Activated naive CD8-positive, alpha-beta T cell treated with anti-CD3 and anti-CD28 coated beads, Interleukin-2, amount 10 ng/mL, durations not matched to agents 7 days and 5 days (primary cell): ENCODE data around the gene ADORA2A. TPM values are rescaled to one million over a fixed set of nuclear protein-coding genes. Genes with fewer than 3 reads are reported as not detected.

Experiments used
- ATAC-seq: fragments of 150-1000 bp; cut with Tn5 transposase; one replicate; pipeline ENCODE4 v1.10.0; 2021; ENCODE audit warnings: low read depth, moderate library complexity
- POLR2A ChIA-PET: fragments of 350-600 bp; sonication (Branson Sonifier 250); formaldehyde crosslinking; loops from one replicate; lab custom pipeline; 2021; ENCODE audit warnings: antibody characterized with exemption; lab: Charles Lee
- DNase-seq: peaks from one replicate; pipeline ENCODE4 v3.0.0; 2021
- H3K27ac Mint-ChIP-seq: one replicate; pipeline ENCODE4 v1.8.0; 2022; ENCODE audit warnings: mild to moderate bottlenecking, mixed read lengths
- H3K27me3 Mint-ChIP-seq: one replicate; pipeline ENCODE4 v1.8.0; 2022; ENCODE audit warnings: mild to moderate bottlenecking, moderate library complexity, mixed read lengths
- H3K36me3 Mint-ChIP-seq: one replicate; pipeline ENCODE4 v1.8.0; 2021; ENCODE audit warnings: mild to moderate bottlenecking, mixed read lengths
- H3K4me1 Mint-ChIP-seq: one replicate; pipeline ENCODE4 v1.8.0; 2021; ENCODE audit warnings: mixed read lengths
- H3K4me3 Mint-ChIP-seq: one replicate; pipeline ENCODE4 v1.8.0; 2022; ENCODE audit warnings: mild to moderate bottlenecking, moderate library complexity, mixed read lengths
- H3K9me3 Mint-ChIP-seq: one replicate; pipeline ENCODE4 v1.8.0; 2021; ENCODE audit warnings: mixed read lengths
- total RNA-seq, 2 experiments: library from RNA; stranded (reverse); gene quantifications; one replicate each; pipeline ENCODE4 v1.2.3, GENCODE V29; 2021

ADORA2A gene
- total RNA-seq, 2 experiments from 2014 or later = 29.1 to 30.3 TPM

DNA sequence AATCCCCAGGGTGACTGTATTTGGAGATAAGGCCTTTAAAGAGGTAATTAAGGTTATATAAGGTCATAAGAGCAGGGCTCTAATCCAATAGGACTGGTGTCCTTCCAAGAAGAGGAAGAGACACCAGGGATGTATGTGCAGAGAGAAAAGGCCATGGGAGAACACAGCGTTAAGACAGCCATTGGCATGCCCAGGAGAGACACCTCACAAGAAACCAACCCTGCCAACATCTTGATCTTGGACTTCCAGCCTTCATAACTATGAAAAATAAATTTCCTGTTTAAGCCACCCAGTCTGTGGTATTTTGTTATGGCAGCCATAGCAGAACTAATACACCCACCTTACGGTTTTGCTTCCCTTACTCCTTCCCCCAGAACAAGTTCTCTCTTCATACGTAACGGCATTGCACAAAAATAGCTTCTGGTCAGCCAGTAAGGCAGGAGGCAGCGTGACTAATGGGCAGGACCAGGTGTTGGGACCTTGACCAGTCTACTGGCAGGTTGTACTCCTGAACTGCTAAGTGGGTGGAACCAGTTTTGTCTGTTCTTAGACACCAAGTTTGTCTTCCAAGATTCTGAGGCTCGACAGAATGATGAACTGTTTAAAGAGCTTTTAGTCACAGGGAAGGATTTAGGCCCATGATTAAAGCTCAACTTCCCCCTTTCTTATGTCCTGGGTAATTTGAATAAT lies 35.8 kb downstream of the ADORA2A start:
- Mint-ChIP-seq H3K36me3 (no peaks in the 10 kb centered on the region), H3K4me3 (no peak overlapping the region), H3K27ac (no peak overlapping the region), H3K9me3 (peaks cover 2% of the 10 kb centered on the region), H3K4me1 (peaks cover 15% of the 10 kb centered on the region), H3K27me3 (no peaks in the 10 kb centered on the region)
- ATAC-seq = no peak
- POLR2A ChIA-PET = no interaction called here
- no peak for DNase-seq

DNA sequence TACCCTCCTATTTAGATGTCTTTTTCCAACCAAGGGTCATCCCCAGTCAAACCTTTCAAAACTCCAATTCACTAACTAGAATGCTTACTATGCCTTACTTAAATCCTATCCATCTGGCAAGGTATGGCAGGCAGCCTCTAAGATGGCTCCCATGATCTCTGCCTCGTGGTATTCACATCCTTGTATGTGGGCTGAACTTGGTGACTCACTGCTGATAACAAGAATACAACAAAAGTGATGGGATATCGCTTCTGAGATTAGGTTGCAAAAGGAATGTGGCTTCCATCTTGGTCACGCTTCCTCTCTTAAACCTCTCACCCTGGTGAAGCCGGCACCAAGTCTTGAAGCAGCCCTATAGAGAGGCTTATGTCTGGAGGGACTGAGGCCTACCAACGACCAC lies 38.2 kb downstream of the ADORA2A start:
- H3K4me3 Mint-ChIP-seq = no peak overlapping the region
- ATAC-seq (no peak), DNase-seq (no peak)
- peaks cover 2% of the 10 kb centered on the region for H3K9me3 Mint-ChIP-seq
- H3K4me1 Mint-ChIP-seq = peaks cover 12% of the 10 kb centered on the region
- no peaks in the 10 kb centered on the region for H3K27me3 Mint-ChIP-seq
- no peaks in the 10 kb centered on the region for H3K36me3 Mint-ChIP-seq
- POLR2A ChIA-PET = no interaction called here
- H3K27ac Mint-ChIP-seq = no peak overlapping the region

DNA sequence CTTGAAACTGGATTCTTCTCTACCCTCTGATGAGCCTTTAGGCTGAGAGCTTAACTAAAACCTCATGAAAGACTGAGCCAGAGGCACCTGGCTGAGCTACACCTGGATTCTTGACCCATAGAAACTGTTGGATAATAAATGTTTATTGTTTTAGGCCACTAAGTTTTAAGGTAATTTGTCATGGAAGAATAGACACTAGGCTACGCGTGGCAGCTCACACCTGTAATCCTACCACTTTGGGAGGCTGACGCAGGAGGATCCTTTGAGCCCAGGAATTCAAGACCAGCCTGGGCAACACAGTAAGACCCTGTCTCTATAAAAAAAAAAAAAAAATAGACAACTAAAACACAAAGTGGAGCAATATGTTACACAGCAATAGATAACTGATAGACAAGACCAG lies 38.6 kb downstream of the ADORA2A start:
- no peaks in the 10 kb centered on the region for H3K27me3 Mint-ChIP-seq
- H3K36me3 Mint-ChIP-seq = no peaks in the 10 kb centered on the region
- peaks cover 2% of the 10 kb centered on the region for H3K9me3 Mint-ChIP-seq
- H3K4me3 Mint-ChIP-seq = no peak overlapping the region
- H3K27ac Mint-ChIP-seq = no peak overlapping the region
- DNase-seq (no peak), ATAC-seq (no peak)
- POLR2A ChIA-PET = no interaction called here
- H3K4me1 Mint-ChIP-seq = peaks cover 8% of the 10 kb centered on the region

DNA sequence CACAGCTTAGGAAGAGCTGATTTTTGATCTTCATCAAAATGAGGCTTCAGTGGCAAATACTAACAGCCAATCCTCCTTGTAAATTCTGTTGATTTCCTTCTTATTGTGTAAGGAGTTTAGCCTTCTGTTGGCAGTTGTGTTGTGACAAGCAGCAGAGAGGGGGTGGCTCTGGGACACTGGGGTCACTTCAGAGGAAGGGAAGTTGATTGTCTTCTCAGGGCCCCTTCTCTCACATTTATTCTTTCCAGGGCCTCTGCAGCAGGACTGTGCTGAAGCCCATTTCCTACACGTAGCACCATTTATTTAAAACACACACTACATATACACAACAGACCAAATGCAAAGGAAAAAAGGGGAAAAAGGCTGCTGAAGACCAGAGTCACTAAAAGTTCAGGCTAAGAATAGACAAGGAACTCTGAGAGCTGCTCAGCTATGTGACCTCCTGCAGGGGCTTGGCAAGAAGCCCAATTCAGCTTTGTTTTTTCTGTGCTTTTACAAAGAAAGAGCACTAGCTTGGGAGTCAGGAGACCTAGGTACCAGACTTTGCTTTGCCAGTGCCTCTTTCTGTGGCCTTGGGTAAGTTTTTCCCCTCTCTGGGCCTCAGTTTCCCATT lies 39.4 kb downstream of the ADORA2A start:
- peaks cover 8% of the 10 kb centered on the region for H3K4me1 Mint-ChIP-seq
- ATAC-seq (no peak), DNase-seq (no peak)
- H3K27ac Mint-ChIP-seq = no peak overlapping the region
- POLR2A ChIA-PET = no interaction called here
- H3K9me3 Mint-ChIP-seq = peaks cover 2% of the 10 kb centered on the region
- no peaks in the 10 kb centered on the region for H3K36me3 Mint-ChIP-seq
- H3K4me3 Mint-ChIP-seq = no peak overlapping the region
- H3K27me3 Mint-ChIP-seq = no peaks in the 10 kb centered on the region

DNA sequence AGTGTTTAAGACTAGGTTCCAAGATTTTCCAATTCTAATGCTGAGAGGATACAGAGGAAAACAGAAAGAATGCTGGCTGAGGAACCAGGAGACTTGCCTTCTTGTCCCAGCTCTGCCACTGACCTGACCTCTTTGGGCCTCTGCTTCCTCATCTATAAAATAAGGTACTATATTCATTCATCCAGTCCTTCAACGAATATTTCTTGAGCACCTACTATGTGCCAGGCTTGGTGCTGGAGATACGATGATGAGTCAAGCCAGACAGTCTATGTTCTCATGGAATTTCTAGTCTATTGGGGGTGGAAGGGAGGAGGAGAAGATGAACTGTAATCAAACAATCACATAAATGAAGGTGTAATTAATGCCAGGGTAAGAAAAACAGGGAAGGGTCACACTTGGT lies 39.9 kb downstream of the ADORA2A start:
- Mint-ChIP-seq H3K27me3 (no peaks in the 10 kb centered on the region), H3K36me3 (no peaks in the 10 kb centered on the region), H3K9me3 (peaks cover 2% of the 10 kb centered on the region), H3K27ac (no peak overlapping the region), H3K4me1 (peaks cover 8% of the 10 kb centered on the region), H3K4me3 (no peak overlapping the region)
- ATAC-seq (no peak), DNase-seq (no peak)
- POLR2A ChIA-PET = no interaction called here

DNA sequence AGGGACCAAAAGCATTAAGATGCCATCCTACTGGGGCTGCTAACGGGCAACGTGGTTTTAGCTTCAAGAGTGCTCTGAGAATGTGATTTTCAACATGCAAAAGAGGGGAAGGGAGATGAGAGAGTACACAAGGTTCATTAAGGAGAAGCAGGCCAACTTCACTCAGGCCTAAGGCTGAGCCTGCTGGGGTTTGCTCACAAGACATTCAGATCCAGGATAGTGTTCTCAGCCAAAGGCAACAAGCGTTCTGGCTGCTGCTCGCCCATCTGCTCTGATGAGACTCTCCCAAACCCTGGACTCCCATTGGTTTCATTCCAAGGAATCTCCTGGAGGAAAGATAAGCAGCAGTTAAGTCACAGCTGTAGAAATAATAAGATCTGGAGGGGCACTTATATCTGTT lies 44.2 kb downstream of the ADORA2A start:
- Mint-ChIP-seq H3K36me3 (no peaks in the 10 kb centered on the region), H3K27ac (no peak overlapping the region), H3K9me3 (no peaks in the 10 kb centered on the region), H3K27me3 (peaks cover 2% of the 10 kb centered on the region), H3K4me1 (no peaks in the 10 kb centered on the region), H3K4me3 (no peak overlapping the region)
- ATAC-seq (no peak), DNase-seq (no peak)
- POLR2A ChIA-PET = no interaction called here

DNA sequence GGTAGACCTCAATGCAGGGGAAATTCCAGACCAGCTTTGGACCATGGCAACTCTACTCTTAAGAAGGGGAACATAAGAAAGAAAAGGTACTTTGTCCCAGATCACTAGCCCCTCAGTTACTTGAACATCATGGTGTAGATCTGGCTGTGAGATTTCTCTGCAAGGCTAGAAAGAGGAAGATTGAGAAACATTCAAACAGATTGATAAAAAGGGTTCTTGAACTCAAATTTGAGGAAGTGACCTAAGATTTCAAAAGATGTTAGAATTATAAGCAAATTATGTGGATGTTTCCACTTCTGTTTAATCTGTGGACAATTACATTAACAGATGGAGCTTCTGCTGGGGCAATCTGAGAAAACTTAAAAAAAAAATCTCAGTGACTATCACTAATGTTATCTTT lies 45.9 kb downstream of the ADORA2A start:
- POLR2A ChIA-PET = interaction anchor here (0.6 to 0.8 kb wide), 2 partner anchors 36 to 44 kb away, joined by 3 to 6 read pairs; no protein-coding TSS in a partner anchor
- Mint-ChIP-seq H3K4me3 (no peak overlapping the region), H3K9me3 (no peaks in the 10 kb centered on the region), H3K27ac (no peak overlapping the region), H3K36me3 (no peaks in the 10 kb centered on the region), H3K4me1 (no peaks in the 10 kb centered on the region), H3K27me3 (peaks cover 2% of the 10 kb centered on the region)
- ATAC-seq (no peak), DNase-seq (no peak)

DNA sequence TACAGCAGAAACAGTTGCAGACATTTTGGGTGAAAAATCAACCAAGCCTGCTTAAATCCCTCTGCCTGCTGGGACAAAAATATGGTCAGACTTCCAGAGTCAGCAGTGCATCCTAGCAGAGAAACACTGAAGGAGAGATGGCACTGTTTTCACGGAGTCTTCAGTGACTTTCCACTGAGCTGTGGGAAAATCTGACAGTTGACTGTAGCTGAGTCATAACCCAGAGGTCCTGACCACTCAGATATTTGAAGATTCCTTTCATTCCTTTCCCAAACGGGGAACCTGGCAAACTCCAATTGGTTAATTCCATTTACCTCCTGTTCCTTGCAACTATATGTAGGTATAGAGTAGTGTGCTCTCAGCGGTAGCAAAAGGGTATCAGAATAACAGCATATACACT lies 46.8 kb downstream of the ADORA2A start:
- DNase-seq (no peak), ATAC-seq (no peak)
- H3K4me1 Mint-ChIP-seq = no peaks in the 10 kb centered on the region
- H3K4me3 Mint-ChIP-seq = no peak overlapping the region
- H3K36me3 Mint-ChIP-seq = no peaks in the 10 kb centered on the region
- peaks cover 2% of the 10 kb centered on the region for H3K27me3 Mint-ChIP-seq
- H3K9me3 Mint-ChIP-seq = no peaks in the 10 kb centered on the region
- POLR2A ChIA-PET = interaction anchor here (0.9 kb wide), 1 partner anchor 47 kb away, joined by 3 read pairs; the partner anchor contains the start of gene ADORA2A
- H3K27ac Mint-ChIP-seq = no peak overlapping the region

DNA sequence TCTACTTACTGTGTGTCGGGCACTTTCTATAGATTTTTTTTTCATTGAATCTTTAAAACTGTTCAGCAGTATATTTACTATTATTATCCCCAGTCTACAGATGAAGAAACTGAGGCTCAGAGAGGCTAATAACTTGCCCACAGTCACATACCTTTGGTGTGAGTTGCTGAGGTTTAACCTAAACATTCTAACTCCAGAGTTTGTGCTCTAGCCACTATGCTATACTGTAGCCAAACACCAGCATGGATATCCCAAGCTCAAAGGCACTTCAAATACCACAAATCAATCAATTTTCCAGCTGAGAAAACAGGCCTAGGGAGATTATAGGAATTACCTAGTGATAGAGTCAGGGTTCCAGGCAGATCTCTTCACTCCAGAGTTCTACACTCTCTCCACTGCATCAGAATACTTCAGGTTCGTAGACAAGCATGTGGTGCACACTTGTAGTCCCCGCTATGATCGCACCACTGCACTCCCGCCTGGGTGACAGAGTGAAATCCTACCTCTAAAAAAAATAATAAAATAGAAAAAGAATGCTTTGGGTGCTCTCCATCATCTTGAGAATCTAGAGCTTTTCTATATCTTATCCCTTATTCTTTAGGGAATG lies 47.4 kb downstream of the ADORA2A start:
- no peaks in the 10 kb centered on the region for H3K9me3 Mint-ChIP-seq
- H3K36me3 Mint-ChIP-seq = no peaks in the 10 kb centered on the region
- peaks cover 2% of the 10 kb centered on the region for H3K27me3 Mint-ChIP-seq
- H3K4me1 Mint-ChIP-seq = no peaks in the 10 kb centered on the region
- ATAC-seq (no peak), DNase-seq (no peak)
- POLR2A ChIA-PET = interaction anchor here (0.9 kb wide), 1 partner anchor 47 kb away, joined by 3 read pairs; the partner anchor contains the start of gene ADORA2A
- H3K27ac Mint-ChIP-seq = no peak overlapping the region
- H3K4me3 Mint-ChIP-seq = no peak overlapping the region

DNA sequence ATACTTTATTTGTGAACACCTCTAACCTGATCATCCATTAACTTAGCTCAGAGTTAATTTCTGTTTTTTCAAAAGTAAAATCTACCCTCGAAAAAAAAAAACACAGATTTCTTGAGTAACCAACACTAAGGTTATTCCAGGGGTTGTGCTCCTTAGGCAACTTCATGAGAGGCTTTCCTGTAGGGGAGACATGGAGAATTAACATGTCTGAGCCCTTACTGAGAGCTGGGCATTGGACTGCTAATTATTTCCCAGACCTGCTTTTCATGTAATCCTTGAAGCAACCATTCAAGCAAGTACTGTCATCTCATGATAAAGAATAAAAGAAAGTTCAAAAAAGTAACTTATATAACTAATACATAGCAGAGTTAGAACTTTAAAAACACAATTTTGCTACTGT lies 54.2 kb downstream of the ADORA2A start:
- POLR2A ChIA-PET = no interaction called here
- no peaks in the 10 kb centered on the region for H3K36me3 Mint-ChIP-seq
- no peak overlapping the region for H3K27ac Mint-ChIP-seq
- H3K9me3 Mint-ChIP-seq = no peaks in the 10 kb centered on the region
- no peak overlapping the region for H3K4me3 Mint-ChIP-seq
- ATAC-seq (no peak), DNase-seq (no peak)
- H3K4me1 Mint-ChIP-seq = peaks cover 7% of the 10 kb centered on the region
- peaks cover 3% of the 10 kb centered on the region for H3K27me3 Mint-ChIP-seq

DNA sequence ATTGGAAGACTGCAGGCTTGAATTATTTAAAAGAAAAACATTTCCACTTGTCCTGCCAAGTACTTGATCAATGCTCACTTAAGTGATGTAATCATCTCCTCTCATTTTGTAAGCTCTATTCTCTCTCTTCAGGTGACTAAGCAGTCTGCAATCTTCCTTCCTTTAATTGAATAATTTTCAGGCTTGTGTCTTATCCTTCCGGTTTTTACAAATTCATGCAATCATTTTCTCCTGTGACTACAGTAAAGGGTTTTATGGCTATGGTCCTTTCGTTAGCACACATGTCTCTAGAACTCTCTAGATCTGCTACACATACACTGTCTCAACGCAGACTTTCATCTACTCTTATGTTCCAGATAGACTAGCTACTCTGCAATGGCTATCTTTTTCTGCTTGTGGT lies 55.2 kb downstream of the ADORA2A start:
- no peak overlapping the region for H3K27ac Mint-ChIP-seq
- H3K36me3 Mint-ChIP-seq = no peaks in the 10 kb centered on the region
- no peaks in the 10 kb centered on the region for H3K9me3 Mint-ChIP-seq
- peaks cover 7% of the 10 kb centered on the region for H3K4me1 Mint-ChIP-seq
- no peak for ATAC-seq
- no peak overlapping the region for H3K4me3 Mint-ChIP-seq
- peaks cover 3% of the 10 kb centered on the region for H3K27me3 Mint-ChIP-seq
- DNase-seq = no peak
- POLR2A ChIA-PET = interaction anchor here (0.7 kb wide), 1 partner anchor 48 kb away, joined by 3 read pairs; no protein-coding TSS in a partner anchor

DNA sequence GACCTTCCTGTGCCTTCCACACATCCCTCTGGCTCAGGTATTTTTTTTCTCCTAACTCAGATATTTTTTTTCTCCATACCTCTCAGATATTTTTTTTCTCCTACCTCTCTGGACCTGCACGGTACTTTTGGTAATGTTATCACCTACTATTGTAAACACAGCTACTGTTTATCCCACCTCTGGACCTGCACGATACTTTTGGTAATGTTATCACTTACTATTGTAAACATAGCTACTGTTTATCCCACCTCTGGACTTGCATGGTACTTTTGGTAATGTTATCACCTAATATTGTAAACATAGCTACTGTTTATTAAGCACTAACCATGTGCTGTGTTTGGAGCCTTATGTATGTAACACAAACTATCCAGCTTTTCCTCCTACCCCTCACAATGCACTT lies 55.6 kb downstream of the ADORA2A start:
- no peaks in the 10 kb centered on the region for H3K9me3 Mint-ChIP-seq
- H3K27me3 Mint-ChIP-seq = peaks cover 3% of the 10 kb centered on the region
- POLR2A ChIA-PET = interaction anchor here (0.7 kb wide), 1 partner anchor 49 kb away, joined by 3 read pairs; no protein-coding TSS in a partner anchor
- no peak overlapping the region for H3K4me3 Mint-ChIP-seq
- DNase-seq = no peak
- no peak overlapping the region for H3K27ac Mint-ChIP-seq
- H3K36me3 Mint-ChIP-seq = no peaks in the 10 kb centered on the region
- H3K4me1 Mint-ChIP-seq = peaks cover 7% of the 10 kb centered on the region
- ATAC-seq = no peak

DNA sequence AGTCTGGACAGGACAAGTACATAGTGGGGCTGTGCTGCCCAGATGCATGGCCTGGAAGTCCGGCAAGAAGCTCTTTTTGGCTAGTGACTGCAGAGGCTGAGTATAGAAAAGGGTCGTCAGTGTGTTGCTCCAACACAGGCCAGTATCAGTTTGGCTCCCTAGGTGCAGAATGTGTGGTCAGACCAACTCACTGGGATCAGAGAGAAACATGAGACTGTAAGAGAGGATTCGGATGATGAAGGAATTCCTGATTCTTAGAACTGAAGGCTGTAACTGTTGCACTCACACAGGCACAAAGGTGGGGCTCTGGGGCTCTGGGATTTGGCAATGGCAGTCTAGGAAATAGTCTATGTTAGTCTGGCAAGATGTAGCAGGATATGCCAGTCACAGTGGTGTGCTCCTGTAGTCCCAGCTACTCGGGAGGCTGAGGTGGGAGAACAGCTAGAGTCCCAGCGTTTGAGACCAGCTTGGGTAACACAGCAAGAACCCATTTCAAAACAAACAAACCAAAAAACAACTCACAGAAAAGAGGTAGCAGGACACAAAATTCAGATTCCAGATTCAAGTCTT lies 56.7 kb downstream of the ADORA2A start:
- ATAC-seq (no peak), DNase-seq (no peak)
- peaks cover 3% of the 10 kb centered on the region for H3K27me3 Mint-ChIP-seq
- no peak overlapping the region for H3K4me3 Mint-ChIP-seq
- no peaks in the 10 kb centered on the region for H3K36me3 Mint-ChIP-seq
- H3K9me3 Mint-ChIP-seq = no peaks in the 10 kb centered on the region
- H3K27ac Mint-ChIP-seq = no peak overlapping the region
- POLR2A ChIA-PET = no interaction called here
- peaks cover 7% of the 10 kb centered on the region for H3K4me1 Mint-ChIP-seq
